SH-SY5Y (cell line): ENCODE results near the gene FNIP1.

Experiments used
- GATA2 ChIP-seq: IDR thresholded peaks from 2 replicates; pipeline ENCODE4 v1.6.1; 2011; ENCODE audit warnings: mild to moderate bottlenecking, low read depth, low read length
- GATA3 ChIP-seq: IDR thresholded peaks from 2 replicates; pipeline ENCODE4 v1.6.1; 2011; ENCODE audit warnings: low read depth, mild to moderate bottlenecking, low read length, moderate library complexity

FNIP1 gene

DNA sequence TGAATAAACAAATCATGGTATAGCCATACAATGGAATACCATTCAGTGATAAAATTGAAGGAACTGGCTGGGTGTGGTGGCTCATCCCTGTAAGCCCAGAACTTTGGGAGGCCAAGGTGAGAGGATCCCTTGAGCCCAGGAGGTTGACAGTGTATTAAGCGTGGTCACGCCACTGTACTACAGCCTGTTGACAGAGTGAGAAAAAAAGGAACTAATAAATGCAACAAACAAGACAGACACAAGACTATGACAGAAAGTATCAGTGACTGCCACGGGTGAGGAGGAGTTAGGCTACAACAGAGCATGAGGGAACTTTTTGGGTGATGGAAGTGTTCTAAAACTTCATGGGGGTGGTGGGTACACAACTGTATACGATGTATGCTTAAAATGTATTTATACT is 2.2 kb downstream of the FNIP1 start:
- TF ChIP-seq GATA2 = no peak
- TF ChIP-seq GATA3 = no peak

DNA sequence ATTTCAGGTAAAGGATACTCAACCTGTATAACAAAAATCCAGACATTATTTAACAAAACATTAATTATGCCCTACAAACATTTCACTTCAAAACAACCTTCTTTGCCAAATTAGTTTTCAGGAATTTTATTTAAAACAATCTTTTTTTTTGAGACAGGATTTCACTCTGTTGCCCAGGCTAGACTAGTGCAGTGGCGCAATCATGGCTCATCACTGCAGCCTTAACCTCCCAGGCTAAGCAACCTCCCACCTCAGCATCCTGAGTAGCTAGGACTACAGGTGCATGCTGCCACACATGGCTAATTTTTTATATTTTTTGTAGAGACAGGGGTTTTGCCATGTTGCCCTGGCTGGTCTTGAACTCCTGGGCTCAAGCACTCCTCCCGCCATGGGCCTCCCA is 3.9 kb downstream of the FNIP1 start:
- TF ChIP-seq GATA3 (no peak), GATA2 (no peak)

DNA sequence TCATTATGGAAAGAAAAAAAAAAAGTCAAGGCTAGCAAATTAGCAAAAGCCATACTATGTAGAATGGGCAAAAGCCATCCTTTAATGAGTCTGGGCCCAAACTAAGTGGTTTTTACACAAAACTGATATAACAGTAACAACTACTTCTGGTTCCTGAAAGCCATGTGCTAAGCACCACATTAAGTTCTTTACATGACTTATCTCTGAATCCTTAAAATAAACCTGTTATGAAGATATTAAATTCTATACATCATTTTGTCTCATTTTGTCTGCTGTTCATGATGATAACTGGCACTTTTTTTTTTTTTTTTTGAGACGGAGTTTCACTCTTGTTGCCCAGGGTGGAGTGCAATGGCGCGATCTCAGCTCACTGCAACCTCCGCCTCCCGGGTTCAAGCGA is 5.0 kb downstream of the FNIP1 start:
- TF ChIP-seq GATA2 (no peak), GATA3 (no peak)

DNA sequence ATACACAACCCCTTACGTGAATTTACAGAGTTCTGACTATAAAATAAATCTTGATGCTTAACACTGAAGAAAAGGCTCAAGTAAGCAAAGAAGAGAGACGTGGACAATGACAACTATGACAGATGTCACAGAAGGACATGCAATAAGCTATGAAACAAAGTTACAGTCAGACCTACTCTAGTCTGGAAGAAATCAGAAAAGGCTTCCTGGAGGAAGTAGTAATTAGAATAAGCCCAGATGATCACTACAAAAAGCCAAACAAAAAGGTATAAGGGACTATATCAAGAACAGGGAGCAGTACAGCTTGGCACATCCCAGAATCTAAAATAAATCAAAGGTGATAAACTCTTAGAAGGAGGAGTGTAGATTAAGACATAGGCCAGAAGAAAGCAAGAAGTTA is 6.3 kb downstream of the FNIP1 start:
- TF ChIP-seq GATA2 (no peak), GATA3 (no peak)

DNA sequence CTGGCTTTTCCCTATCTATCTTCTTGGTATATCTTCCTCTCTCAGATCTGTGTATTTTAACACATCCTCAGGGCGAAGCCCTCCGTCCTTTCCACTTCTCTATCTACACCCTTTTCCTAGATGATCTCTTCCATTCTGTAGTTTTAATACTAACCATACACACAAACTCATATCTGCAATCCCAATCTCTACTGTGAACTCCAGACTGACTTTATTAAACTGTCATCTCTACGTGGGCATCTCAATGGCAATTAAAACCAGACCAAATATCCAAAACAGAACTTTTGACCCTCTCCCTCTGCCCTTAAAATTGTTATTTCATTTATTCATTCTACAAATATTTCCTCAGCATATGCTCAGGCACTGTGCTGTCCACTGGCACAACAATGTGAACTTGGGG is 7.1 kb downstream of the FNIP1 start:
- TF ChIP-seq GATA2 = peak; percentile 62; the same call in 1 of the 2 replicates
- peak; percentile 85 for TF ChIP-seq GATA3

DNA sequence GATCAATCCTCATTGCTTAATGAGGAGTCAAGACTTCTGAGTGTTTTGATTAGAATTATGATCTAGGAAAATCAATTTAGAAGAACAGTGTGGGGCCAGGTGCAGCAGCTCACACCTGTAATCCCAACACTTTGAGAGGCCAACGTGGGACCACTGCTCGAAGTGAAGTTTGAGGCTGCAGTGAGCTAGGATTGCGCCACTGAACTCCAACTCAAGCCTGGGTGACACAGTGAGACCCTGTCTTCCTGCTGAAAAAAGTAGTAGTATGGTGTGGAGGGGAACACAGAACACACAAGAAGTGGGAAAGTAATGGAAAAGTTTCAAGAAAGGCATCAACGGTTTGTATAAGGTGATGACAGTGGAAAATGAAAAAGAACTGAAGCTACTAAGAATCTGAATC is 9.1 kb downstream of the FNIP1 start:
- TF ChIP-seq GATA2 (no peak), GATA3 (no peak)

DNA sequence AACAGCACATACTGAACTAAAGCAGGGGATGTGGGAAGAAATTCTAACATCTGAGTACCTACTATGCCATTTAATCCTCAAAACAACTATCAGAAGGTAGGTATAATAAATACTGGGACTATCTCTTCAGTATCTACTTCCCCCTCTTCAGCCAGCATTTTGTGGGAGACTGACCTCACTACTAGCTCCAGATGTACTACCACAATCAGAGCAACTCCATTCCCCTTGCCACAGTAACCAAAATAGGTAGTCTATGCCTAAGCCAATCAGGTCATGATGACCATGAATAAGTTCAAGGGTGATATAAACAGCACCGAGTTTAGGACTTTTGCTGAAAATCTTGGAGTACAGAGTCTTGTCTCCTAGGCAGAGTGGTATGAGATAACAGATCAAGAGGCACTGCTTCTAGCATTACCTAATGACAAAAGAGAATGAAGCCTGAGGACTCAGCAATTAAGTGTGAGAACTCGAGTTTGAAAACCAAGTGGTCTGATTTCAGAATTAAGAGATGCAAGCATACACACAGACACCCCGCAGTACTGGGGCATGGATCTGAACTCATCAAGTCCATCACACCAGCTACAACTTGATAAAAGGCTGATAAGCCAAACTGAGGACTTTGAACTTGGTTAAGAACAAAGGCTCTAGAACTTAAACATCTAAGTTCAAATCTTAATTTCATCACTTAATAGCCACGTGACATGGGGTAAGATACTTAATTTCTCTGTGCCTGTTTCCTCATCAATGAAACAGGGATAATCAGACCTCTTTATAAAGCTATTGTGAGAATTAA is 9.7 kb downstream of the FNIP1 start:
- TF ChIP-seq GATA2 = no peak
- TF ChIP-seq GATA3 = no peak

DNA sequence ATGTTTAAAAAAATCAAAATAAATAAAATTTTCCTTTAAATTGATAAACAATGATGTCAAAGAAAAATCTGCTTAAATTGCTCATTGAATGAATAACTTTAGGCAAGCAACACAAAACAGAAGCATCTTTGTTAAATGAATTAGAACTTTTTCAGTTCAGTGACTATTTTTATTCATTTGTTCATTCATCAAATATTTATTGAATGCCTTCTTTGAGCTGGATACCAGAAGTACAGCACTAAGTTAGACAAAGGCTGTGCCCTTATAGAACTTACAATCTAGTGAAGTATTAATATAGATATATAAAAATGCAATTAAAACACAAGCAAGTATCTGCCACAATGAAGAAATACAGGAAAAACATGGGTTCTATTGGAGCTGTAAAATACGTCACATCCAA is 10.8 kb downstream of the FNIP1 start:
- TF ChIP-seq GATA3 (no peak), GATA2 (no peak)

DNA sequence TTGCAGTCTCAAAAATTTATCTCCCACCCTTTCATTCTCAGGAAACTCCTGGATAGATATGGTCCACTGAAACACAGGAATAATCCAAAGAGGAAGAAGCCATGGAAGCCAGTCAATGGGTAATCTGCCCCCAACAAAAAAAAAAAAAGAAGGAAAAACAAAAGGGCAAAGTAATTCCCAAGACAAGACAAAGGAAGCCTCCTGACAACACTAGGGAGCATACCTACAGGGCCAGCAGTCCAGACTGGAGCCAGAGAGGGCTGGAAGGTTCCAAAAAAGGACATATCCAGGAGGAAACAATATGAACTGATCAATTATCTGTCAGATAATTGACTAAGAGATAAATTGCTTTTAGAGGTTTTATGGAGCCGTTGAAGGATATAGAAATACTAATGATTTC is 12.9 kb downstream of the FNIP1 start:
- no peak for TF ChIP-seq GATA3
- no peak for TF ChIP-seq GATA2

DNA sequence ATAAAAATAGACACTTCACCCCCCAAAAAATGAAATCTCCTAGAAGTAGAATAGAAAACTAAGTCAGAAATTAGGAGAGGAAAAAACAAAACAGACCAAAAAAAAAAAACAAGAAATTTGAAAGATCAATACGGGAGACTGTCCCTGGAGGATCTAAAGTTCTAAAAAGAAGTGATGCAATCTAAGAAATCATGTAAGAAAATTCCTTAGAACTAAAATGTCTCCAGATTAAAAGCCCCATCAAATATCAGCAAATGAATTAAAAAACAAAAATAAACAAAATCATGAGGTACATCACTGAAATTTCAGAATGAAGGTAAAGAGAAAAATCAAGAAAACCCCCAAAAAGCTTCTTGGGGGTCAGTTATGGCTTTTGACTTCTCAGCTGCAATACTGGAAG is 13.5 kb downstream of the FNIP1 start:
- TF ChIP-seq GATA2 (no peak), GATA3 (no peak)

DNA sequence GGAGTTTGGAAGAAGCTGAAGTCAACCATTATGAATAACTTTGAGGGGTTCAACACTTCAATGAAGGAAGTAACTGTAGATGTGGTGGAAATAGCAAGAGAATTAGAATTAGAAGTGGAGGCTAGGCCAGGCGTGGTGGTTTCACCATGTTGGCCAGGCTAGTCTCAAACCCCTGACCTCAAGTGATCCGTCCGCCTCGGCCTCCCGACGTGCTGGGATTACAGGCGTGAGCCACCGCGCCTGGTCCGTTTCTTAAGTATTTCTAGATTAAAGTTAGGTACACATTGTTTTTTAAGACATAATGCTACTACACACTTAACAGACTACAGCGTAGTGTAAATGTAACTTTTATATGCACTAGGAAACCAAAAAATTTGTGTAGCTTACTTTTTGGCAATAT is 14.1 kb downstream of the FNIP1 start:
- no peak for TF ChIP-seq GATA3
- no peak for TF ChIP-seq GATA2

DNA sequence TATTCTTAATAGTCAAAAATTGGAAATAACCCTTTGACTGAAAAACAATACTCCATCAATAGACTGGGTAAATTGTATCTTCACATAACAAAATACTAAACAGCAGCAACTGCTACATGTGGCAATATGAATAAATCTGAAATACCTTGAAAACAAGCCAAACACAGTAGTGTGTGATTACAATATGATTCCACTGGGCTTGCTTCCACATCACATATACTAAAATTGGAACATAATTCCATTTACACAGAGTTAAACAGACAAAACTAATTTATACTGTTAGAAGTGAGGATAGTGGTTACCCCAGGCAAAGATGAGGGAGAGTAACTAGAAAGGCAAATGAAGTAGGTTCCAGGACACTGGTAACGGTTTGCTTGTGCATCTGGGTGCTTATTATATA is 20.4 kb downstream of the FNIP1 start:
- TF ChIP-seq GATA2 = no peak
- no peak for TF ChIP-seq GATA3

DNA sequence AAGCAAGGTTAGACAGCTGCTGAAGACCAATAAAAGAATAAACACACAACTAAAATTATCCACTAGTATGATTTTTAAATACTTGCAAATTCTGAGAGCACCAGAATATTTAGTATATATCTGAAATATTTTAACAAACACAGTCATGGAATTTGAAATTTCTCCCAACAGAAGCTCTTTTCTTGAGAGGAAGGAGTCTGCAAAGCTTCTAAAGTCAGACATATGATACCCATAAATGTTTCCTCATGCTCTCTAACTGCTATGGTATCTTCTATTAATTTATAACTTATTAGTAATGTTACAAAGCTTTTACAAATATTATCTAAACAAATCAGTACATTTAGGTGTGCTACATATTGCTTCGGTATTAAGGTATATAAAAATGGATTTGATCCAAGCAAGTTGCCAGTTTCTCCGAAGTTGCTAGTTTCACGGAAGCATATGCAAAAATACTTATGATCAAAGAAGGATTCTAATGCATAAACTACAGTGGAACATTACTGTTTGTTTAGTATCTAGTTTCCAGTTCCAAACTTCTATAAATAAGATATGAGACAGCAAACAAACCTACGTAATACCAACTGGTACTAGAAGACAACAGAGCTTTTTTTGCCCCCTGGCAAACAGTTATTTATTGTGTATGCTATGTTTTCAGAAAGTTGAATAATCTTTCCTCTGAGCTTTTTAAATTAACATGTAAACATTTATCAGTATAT is 22.0 kb downstream of the FNIP1 start:
- TF ChIP-seq GATA3 (no peak), GATA2 (no peak)

DNA sequence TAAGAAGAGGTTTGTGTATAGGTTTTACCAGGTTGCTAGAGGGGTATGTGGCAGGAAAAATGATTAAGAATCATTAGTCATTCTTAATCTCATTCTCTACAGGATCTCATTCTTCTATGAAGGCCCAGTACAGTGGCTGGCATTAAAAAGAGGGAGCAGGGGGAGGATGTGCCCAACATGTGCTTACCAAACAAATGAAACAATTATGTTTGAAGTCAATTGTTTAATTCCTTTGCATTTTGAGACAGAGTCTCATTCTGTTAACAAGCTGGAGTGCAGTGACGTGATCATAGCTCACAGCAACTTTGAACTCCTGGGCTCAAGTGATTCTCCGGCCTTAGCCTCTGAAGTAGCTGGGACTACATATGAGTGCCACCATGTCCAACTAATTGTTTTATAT is 23.0 kb downstream of the FNIP1 start:
- TF ChIP-seq GATA2 (no peak), GATA3 (no peak)

DNA sequence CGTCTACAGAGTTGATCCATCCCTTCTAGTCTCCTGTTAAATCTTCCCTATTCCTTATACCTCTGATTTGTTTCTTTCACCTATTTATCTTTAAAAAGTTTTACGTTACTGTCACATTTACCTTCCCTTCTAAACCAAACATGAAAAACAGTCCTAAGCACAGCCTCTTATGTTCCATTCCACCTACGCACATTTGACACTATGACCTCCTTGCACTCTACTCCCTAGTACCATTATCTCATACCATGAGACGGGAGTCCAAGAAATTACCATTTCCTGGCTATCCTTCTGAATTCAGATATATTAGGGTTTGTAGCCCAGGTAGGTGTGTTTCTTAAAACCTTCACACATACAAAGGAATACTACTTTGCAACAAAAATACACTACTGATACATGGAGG is 25.1 kb downstream of the FNIP1 start:
- TF ChIP-seq GATA2 = no peak
- TF ChIP-seq GATA3 = no peak

DNA sequence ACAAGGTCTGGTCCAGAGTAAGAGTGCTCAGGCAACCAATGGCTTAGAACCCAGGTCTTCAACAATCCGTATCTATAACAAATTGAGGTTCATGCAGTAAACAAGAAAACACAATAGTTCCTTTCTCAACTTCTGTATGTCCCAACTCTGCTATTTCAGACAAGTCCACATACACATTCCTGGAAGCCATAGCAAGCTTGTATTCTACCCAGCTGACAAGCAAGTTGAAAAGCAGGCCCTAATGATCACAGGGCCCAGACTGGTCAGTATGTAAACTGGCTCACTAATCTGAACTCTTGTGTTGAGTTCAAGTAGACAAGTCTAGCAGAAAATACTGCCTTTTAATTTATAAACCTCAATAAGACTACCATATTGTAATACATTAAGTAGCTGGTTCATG is 26.9 kb downstream of the FNIP1 start:
- TF ChIP-seq GATA3 (no peak), GATA2 (no peak)
